Activated naive CD4-positive, alpha-beta T cell treated with anti-CD3 and anti-CD28 coated beads for 36 hours (primary cell): ENCODE data around the gene XCR1. TPM values are rescaled to one million over a fixed set of nuclear protein-coding genes. Genes with fewer than 3 reads are reported as not detected.
A peak's percentile ranks its signal among the peaks of the same experiment; 100 is the strongest.

Source experiments
- CTCF ChIA-PET: fragments of 350-600 bp; sonication (Branson Sonifier 250); formaldehyde crosslinking; loops from one replicate; lab custom pipeline; 2021; ENCODE audit warnings: antibody characterized with exemption; lab: Charles Lee
- DNase-seq: peaks from one replicate; pipeline ENCODE4 v3.0.0-alpha.2; 2020
- H3K27ac Mint-ChIP-seq: one replicate; pipeline ENCODE4 v1.8.0; 2021; ENCODE audit warnings: mild to moderate bottlenecking, mixed read lengths
- H3K27me3 Mint-ChIP-seq: one replicate; pipeline ENCODE4 v1.8.0; 2021; ENCODE audit warnings: low read depth, mixed read lengths
- H3K36me3 Mint-ChIP-seq: one replicate; pipeline ENCODE4 v1.8.0; 2021; ENCODE audit warnings: low read depth, mixed read lengths
- H3K4me1 Mint-ChIP-seq: one replicate; pipeline ENCODE4 v1.8.0; 2021; ENCODE audit warnings: low read depth, mixed read lengths
- H3K4me3 Mint-ChIP-seq: one replicate; pipeline ENCODE4 v1.8.0; 2021; ENCODE audit warnings: mild to moderate bottlenecking, moderate library complexity, mixed read lengths
- H3K9me3 Mint-ChIP-seq: one replicate; pipeline ENCODE4 v1.8.0; 2021; ENCODE audit warnings: mixed read lengths
- intact Hi-C: fragments of 100-400 bp; cut with micrococcal nuclease; formaldehyde crosslinking; loops from one replicate; pipeline ENCODE4 v1.15.1; 2023
- total RNA-seq, 2 experiments: library from RNA; stranded (reverse); gene quantifications; one replicate each; pipeline ENCODE4 v1.2.3, GENCODE V29; 2021

The XCR1 gene
- total RNA-seq, 2 experiments from 2014 or later = not detected

DNA sequence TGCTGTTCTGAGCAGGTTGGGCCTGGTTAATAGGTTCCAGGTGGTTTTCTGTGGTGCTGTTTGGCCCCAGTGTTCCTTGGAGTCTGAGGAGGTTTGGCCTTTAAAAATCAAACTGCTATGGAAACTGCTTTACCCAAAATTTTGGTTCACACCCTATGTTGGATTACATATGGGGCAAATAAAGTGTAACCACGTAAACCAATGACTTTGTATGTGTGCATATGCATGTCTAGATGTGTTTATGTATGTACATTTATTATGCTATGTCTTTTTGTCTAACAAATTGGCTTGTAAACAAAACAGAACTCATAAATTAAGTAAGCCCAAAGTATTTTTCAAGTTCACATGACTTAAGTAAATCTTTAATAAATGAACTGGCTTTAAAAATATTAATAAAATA lies 8.9 kb upstream of the XCR1 start:
- CTCF ChIA-PET = no interaction called here
- intact Hi-C loops = no loop called here
- Mint-ChIP-seq H3K4me3 (no peak overlapping the region), H3K27me3 (no peaks in the 10 kb centered on the region), H3K9me3 (peaks cover 4% of the 10 kb centered on the region), H3K4me1 (no peaks in the 10 kb centered on the region), H3K36me3 (no peaks in the 10 kb centered on the region), H3K27ac (no peak overlapping the region)
- no peak for DNase-seq

DNA sequence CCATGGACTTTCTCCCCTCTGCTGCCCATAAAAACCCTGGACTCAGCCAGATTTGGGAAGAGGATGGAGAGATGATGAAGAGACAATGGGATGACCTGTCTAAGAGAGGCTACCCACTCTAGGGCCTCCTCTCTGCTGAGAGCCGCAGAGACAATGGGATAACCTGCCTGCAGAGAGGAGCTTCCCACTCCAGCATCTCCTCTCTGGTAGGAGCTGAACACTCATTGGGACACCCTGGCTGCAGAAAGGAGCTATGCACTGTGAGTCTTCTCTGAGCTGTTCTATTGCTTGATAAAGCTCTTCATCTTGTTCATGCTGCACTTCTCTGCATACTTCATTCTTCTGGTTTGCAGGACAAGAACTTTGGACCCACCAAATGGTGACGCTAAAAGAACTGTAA lies 4.5 kb upstream of the XCR1 start:
- CTCF ChIA-PET = interaction anchor here (0.9 kb wide), 1 partner anchor 65 kb away, joined by 4 read pairs; no protein-coding TSS in a partner anchor
- Mint-ChIP-seq H3K27me3 (no peaks in the 10 kb centered on the region), H3K27ac (no peak overlapping the region), H3K4me1 (no peaks in the 10 kb centered on the region), H3K4me3 (no peak overlapping the region), H3K9me3 (peaks cover 11% of the 10 kb centered on the region), H3K36me3 (no peaks in the 10 kb centered on the region)
- DNase-seq = no peak
- intact Hi-C loops = no loop called here

DNA sequence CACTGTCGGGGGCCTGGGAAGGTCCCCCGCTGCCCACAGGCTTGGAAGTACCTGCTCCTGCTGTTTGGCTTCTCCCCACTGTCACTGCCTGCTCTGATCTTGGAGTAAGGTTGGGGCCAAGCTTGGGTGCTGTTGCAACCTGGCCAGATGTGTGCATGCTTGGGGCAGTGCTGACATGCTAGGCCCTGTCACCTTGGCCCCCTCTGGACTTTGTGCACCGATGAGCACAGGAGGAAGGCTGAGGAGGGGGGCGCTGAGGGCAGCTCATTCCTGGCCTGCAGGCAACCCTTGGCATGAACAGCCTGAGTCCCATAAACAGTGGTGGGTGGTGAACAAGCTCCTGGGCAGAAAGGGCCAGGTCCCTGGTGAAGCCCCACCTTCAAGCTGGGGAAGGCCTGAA lies 4.0 kb upstream of the XCR1 start:
- Mint-ChIP-seq H3K9me3 (peaks cover 11% of the 10 kb centered on the region), H3K4me1 (no peaks in the 10 kb centered on the region), H3K27ac (no peak overlapping the region), H3K36me3 (no peaks in the 10 kb centered on the region), H3K4me3 (no peak overlapping the region), H3K27me3 (no peaks in the 10 kb centered on the region)
- DNase-seq = no peak
- CTCF ChIA-PET = interaction anchor here (0.9 kb wide), 1 partner anchor 66 kb away, joined by 4 read pairs; no protein-coding TSS in a partner anchor
- intact Hi-C loops = no loop called here

DNA sequence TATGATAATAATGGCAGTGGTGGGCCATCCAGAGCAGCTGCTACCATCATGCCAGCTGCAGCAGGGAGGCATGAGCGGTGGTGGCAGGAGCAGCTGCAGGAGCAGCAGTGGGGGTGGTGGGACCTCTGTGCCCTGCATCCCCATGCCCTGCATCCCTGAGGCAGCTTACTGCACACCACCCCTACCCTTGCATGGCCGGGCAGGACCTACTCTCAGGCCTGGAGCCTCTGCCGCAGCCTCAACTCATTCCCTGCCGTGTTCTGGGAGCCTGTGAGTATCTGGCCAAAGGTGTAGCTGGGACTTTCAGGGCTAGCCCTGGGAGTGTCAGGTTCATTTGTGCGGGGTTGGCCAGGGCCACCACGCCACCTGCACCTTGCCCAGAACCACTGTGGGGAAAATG lies 3.3 kb upstream of the XCR1 start:
- no peak for DNase-seq
- Mint-ChIP-seq H3K27me3 (no peaks in the 10 kb centered on the region), H3K9me3 (peaks cover 11% of the 10 kb centered on the region), H3K36me3 (no peaks in the 10 kb centered on the region), H3K4me1 (no peaks in the 10 kb centered on the region), H3K27ac (no peak overlapping the region), H3K4me3 (no peak overlapping the region)
- CTCF ChIA-PET = interaction anchor here (1.2 kb wide), 1 partner anchor 49 kb away, joined by 5 read pairs; no protein-coding TSS in a partner anchor
- intact Hi-C loops = no loop called here

DNA sequence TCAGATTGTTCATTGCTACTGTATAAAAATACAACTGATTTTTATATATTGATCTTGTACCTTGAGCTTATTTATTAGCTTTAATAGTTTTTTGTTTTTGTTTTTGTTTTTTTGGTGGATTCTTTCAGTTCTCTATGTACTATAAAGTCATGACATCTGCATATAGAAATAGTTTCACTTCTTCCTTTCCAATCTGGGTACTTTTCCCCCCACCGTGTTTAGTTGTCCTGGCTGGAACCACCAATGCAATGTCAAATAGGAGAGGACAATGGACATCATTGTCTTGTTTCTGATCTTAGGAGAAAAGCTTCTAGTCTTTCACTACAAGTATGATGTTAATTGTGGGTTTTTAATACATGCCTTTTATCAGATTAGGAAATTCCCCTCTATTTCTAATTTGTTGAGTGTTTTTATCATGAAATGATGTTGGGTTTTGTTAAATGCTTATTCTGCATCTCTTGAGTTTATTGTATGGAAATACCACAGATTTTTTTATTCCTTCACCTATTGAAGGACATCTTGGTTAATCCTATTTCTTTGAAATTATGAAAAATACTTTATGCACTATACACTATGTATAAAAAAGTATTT lies 2.8 kb upstream of the XCR1 start:
- intact Hi-C loops = no loop called here
- H3K4me3 Mint-ChIP-seq = no peak overlapping the region
- no peaks in the 10 kb centered on the region for H3K36me3 Mint-ChIP-seq
- no peak for DNase-seq
- H3K4me1 Mint-ChIP-seq = no peaks in the 10 kb centered on the region
- no peak overlapping the region for H3K27ac Mint-ChIP-seq
- no peaks in the 10 kb centered on the region for H3K27me3 Mint-ChIP-seq
- H3K9me3 Mint-ChIP-seq = peaks cover 11% of the 10 kb centered on the region
- CTCF ChIA-PET = interaction anchor here (1.2 kb wide), 1 partner anchor 49 kb away, joined by 5 read pairs; no protein-coding TSS in a partner anchor

GRCh38 chr3:46027736-46028397 lies 584 bp upstream of the XCR1 start:
- intact Hi-C loops = no loop called here
- Mint-ChIP-seq H3K4me1 (no peaks in the 10 kb centered on the region), H3K27ac (no peak overlapping the region), H3K36me3 (no peaks in the 10 kb centered on the region), H3K27me3 (no peaks in the 10 kb centered on the region), H3K9me3 (peaks cover 11% of the 10 kb centered on the region), H3K4me3 (no peak overlapping the region)
- CTCF ChIA-PET = interaction anchor here (0.6 to 1.2 kb wide), 3 partner anchors 13 to 51 kb away, joined by 3 to 6 read pairs (median 3); no protein-coding TSS in a partner anchor
- DNase-seq = no peak

DNA sequence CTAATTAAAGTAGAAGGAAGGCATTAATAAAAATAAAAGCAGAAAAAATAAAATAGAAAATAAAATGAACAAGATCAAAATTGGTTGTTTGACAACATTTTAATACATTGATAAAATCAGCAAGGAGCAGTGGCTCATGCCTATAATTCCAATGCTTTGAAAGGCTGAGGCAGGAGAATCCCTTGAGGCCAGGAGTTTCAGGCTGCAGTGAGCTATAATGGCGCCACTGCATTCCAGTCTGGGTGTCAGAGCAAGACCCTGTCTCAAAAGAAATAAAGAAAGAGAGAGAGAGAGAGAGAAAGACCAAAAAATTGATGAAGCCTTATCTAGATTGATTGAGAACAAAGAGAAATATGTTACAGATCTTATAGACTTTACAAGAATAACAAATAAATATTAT lies 2.1 kb downstream of the XCR1 start:
- Mint-ChIP-seq H3K27ac (no peak overlapping the region), H3K36me3 (no peaks in the 10 kb centered on the region), H3K27me3 (peaks cover 3% of the 10 kb centered on the region), H3K4me3 (no peak overlapping the region), H3K4me1 (no peaks in the 10 kb centered on the region), H3K9me3 (peaks cover 8% of the 10 kb centered on the region)
- intact Hi-C loops = no loop called here
- no peak for DNase-seq
- CTCF ChIA-PET = no interaction called here

- H3K36me3 Mint-ChIP-seq = no peaks in the 10 kb centered on the region
- H3K4me3 Mint-ChIP-seq = no peak overlapping the region
- H3K4me1 Mint-ChIP-seq = peaks cover 7% of the 10 kb centered on the region
- DNase-seq = no peak
- H3K27me3 Mint-ChIP-seq = peaks cover 3% of the 10 kb centered on the region
- H3K27ac Mint-ChIP-seq = no peak overlapping the region
- CTCF ChIA-PET = no interaction called here
- peaks cover 8% of the 10 kb centered on the region for H3K9me3 Mint-ChIP-seq
- intact Hi-C loops = no loop called here
These were observed 3.2 kb downstream of the XCR1 start for GRCh38 chr3:46024131-46024530.

DNA sequence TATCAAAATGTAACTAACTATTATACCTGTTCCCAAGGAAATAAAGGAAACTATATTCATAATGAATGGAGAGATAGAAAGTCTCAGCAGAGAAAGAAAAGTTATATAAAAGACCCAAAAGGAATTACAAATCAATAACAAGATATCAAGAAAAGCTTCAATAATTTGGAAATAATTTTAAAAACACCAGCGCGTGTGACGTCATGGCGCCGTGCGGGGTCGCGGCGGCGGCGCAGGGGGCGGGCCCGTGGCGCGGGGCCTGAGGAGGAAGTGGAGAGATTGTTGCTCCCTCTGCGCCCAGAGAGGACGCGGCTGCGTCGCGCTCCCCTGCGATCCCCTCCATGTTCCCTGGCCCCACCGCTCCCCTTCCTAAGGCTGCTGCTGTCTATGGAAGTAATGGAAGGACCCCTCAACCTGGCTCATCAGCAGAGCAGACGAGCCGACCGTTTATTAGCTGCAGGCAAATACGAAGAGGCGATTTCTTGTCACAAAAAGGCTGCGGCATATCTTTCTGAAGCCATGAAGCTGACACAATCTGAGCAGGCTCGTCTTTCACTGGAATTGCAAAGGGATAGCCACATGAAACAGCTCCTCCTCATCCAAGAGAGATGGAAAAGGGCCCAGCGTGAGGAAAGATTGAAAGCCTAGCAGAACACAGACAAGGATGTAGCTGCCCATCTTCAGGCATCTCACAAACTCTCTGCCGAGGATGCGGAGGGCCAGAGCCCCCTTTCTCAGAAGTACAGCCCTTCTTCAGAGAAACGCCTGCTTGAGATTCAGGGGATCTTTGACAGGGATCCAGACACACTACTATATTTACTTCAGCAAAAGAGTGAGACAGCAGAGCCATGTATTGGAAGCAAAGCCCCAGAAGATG lies 4.1 kb downstream of the XCR1 start:
- H3K27ac Mint-ChIP-seq = no peak overlapping the region
- H3K4me1 Mint-ChIP-seq = peaks cover 7% of the 10 kb centered on the region
- peaks cover 6% of the 10 kb centered on the region for H3K9me3 Mint-ChIP-seq
- no peak for DNase-seq
- H3K36me3 Mint-ChIP-seq = no peaks in the 10 kb centered on the region
- H3K4me3 Mint-ChIP-seq = no peak overlapping the region
- intact Hi-C loops = no loop called here
- peaks cover 3% of the 10 kb centered on the region for H3K27me3 Mint-ChIP-seq
- CTCF ChIA-PET = interaction anchor here (1.1 kb wide), 1 partner anchor 12 kb away, joined by 3 read pairs; no protein-coding TSS in a partner anchor

DNA sequence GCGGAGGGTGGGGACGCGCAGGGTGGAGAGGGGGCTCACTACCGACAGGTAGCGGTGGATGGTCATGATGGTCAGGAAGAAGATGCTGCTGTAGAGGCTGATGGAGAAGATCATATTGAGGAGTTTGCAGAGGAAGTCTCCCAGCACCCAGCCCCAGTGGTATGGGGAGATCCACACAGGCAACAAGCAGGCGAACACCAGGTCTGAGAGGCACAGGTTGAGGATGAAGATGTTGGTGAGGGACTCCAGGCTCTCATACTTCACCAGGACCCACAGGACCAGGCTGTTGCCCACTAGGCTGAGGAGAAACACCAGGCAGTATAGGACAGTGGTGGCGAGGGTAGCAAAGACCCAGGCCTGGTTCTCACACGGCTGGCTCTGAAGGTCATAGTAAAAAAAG lies 5.8 kb downstream of the XCR1 start:
- Mint-ChIP-seq H3K9me3 (no peaks in the 10 kb centered on the region), H3K27ac (no peak overlapping the region), H3K4me1 (peaks cover 7% of the 10 kb centered on the region), H3K4me3 (no peak overlapping the region), H3K27me3 (peaks cover 3% of the 10 kb centered on the region), H3K36me3 (no peaks in the 10 kb centered on the region)
- intact Hi-C loops = no loop called here
- no peak for DNase-seq
- CTCF ChIA-PET = no interaction called here

DNA sequence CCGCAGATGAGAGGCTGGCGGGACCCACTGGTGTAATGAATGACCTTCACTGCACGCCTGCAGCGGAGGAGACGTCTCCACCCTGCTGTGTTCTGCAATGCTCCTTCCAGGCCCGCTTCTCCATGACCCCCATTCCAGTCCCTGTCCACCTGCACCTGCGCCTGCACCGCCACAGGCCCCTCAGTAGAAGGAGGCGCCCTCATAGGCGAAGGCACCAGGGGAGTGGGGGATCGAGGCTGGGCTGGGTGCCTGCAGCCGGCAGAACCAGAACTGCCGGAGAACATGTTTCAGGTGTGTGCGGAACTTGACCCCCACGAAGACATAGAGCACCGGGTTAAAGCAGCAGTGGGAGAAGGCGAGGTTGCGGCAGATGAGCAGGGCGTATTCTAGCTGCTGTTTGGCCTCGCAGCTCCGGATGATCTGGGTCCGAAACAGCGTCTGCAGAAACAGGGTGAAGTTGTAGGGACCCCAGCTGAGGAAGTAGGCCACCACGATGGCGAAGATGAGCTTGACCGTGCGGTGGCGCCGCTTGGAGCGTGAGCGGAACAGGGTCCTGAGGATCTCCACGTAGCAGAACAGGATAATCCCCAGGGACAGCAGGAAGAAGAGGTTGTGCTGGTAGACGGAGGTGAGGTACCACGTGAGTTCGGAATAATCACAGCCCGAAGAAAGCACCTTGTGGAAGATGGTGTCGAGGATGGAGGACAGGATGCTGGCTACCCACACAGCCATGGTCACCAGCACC lies 6.3 kb downstream of the XCR1 start:
- CTCF ChIA-PET = no interaction called here
- Mint-ChIP-seq H3K27ac (no peak overlapping the region), H3K4me3 (no peak overlapping the region)

DNA sequence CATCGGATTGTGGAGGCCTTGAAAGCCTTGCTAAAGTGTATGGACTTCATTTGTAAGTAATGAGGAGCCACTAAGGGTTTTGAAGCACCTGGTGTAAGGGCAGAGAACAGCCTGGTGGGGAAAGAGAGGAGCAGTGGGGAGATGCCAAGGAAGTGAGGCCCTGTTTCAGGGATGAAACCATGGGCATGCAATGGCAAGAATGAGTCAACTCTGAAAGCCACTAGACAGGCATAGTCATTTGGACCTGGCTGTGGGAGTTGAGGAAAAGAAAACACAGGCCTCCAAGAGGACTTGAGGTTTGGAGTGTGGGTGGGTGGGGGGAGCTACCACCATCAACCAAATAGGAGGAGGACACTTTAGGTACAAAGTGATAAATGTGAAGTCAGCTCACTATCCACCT lies 7.6 kb downstream of the XCR1 start:
- H3K4me3 Mint-ChIP-seq = no peak overlapping the region
- H3K4me1 Mint-ChIP-seq = peaks cover 7% of the 10 kb centered on the region
- H3K36me3 Mint-ChIP-seq = no peaks in the 10 kb centered on the region
- CTCF ChIA-PET = no interaction called here
- intact Hi-C loops = no loop called here
- peaks cover 3% of the 10 kb centered on the region for H3K27me3 Mint-ChIP-seq
- DNase-seq = peak; percentile 44
- no peaks in the 10 kb centered on the region for H3K9me3 Mint-ChIP-seq
- no peak overlapping the region for H3K27ac Mint-ChIP-seq

More for the DNA sequence above, 6.3 kb downstream of the XCR1 start:
- H3K4me1 Mint-ChIP-seq = peaks cover 7% of the 10 kb centered on the region
- no peaks in the 10 kb centered on the region for H3K36me3 Mint-ChIP-seq
- peaks cover 3% of the 10 kb centered on the region for H3K27me3 Mint-ChIP-seq
- intact Hi-C loops = no loop called here
- no peaks in the 10 kb centered on the region for H3K9me3 Mint-ChIP-seq
- no peak for DNase-seq
